GM18858 (cell line): Measurements from ENCODE around the gene SNAI1.
"Not testable (repeated sequence)": the region's sequence is repeated elsewhere in the genome, so short reads cannot be mapped to it uniquely, and the experiment has no call there.

Source experiments
- ATAC-seq: cut with Tn5 transposase; IDR thresholded peaks from one replicate; pipeline ENCODE4 v1.9.1; 2021; ENCODE audit not compliant: unreplicated experiment

Gene SNAI1

DNA sequence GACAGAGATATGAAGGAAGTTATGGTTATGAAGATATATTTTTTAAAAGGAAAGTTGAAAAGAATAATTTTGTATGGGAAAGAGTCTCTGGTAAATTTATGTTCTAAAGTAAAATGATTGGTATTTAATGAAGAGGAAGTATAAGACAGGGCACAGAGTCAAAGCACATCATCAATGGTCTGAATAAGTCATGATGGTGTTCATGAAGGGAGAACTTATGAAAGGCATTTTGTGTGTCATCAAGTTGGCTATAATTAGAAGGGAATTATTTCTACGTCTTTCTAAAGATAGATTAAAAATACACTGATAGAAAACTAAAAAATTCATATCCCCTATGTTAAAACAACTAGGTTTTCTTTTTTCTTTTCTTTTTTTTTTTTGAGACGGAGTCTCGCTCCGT lies 21.4 kb upstream of the SNAI1 start:
- no peak for ATAC-seq

DNA sequence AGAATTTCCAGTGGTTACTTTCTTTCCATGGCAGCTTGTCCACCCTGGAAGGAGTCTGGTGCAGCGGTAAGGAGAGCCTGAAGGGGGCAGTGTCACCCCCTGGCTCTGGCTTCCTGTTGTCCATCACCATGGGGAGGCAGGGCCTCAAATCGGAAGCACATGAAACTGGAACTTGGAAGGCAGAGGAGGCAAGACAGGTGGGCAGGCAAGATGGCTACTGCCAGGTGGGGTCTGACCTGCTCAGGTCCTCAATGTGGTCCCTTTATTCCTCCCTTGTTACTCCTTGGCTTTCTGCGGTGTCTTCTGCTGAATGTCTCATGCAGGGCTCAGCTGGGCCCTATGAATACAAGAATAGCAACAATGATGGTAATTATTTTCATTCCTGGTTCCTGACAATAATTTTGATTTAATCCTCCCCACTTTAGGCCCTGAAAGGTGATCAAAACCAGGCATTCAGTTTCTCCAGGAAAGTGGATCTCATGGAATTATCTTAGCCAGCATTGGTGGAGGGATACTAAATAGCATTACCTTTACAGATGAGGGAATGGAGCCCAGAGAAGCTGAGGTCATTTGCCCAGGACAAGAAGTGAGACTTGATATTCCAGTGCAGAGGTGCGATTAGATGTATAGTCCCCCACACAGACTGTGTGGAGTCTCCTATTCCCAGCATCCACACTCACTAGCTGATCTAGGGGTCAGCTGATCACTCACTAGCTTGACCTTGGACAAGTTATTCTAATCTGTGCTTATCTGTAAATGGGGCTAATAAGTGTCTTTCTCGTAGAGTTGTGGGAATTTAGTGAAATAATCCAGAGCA lies 17.6 kb upstream of the SNAI1 start:
- ATAC-seq: no peak

DNA sequence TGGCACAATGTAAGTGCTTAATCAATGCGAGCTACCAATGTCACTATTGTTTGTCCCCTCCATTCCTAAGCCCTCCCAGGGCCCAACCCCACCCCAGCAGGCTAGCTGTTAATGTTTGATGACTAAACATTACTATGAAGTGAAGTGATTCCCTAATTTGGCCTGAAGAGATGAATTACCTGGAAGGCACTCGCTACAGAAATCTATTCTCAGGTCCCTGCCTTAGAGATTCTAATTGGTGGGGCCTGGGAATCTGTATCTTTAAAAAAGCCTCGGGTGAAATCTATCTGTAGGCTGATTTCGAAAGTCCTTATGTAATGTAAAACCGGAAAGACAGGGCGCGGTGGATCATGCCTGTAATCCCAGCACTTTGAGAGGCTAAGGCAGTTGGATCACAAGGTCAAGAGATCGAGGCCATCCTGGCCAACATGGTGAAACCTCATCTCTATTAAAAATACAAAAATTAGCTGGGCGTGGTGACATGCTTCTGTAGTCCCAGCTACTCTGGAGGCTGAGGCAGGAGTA lies 16.9 kb upstream of the SNAI1 start:
- ATAC-seq: no peak

DNA sequence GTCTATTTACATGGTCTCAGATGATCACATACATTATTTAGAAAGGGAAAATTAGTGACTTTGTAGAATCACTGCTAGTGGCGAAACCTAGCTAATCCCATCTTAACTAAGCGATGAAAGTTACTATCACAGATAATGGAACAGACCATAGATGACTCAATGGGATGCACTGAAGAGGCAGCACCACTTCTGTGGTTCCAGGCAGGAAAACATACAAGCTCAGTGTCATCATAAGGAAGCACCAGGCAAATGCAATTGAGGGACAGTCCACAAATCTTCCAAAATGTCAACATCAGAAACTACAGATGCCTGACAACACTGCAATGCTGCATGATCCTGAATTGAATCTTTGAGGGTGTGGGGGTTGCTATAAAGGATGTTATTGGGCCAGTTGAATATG lies 15.9 kb upstream of the SNAI1 start:
- ATAC-seq: no peak

DNA sequence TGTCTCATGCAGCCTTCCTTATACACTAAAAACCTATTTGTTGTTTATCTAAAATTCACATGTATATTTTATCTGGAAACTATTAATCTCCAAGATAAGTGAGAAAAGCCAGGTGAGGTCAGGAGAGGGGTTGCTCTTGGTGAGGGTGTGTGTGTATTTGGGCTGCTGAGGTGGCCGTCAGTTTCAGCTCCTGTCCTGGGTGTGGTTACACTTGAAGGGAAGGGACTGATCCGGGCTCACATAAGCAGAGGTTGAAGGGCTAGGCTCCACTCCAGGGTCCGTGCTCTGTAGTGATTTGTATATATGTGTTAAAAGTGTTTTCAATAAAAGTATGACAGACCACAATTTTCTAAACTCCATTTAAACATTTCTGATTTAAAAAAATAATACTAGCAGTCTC lies 13.5 kb upstream of the SNAI1 start:
- ATAC-seq: no peak

DNA sequence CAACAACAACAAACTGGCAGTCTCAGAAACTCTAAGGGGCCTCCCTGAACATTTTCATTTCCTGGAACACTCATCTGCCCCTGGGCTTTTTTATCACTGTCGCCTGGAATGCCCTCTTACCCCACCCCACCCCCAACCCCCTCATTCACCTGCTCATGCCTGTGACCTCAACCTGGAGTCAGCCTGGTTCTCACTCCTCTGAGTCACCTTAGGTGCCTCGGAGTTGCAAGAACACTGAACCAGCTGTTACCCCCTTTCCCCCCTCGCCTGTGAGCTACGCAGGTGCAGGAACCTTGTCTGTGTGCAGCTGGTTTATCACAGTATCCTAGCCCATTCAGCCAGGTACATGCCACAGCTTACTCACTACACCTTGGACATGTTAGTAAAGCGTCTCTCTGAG lies 12.8 kb upstream of the SNAI1 start:
- no peak for ATAC-seq

DNA sequence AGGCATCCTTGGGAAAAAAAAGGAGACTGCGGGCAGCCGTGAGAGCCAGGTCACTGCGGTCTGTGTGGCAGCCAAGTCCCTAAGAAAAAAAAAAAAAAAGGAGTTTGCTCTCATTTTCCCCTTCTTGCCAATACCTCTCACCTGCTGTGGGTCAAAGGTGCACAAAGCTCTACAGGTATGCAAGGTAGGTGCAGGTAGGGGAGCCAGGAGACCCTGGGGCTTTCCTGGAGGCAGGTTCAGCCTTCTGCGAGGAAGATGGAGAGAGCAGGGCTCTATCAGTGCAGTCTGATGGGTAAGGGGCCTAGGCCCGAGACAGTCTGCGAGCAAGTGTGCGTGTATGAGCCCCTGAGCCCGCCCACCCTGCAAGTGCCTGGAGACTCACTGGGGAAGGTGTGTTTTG lies 12.3 kb upstream of the SNAI1 start:
- ATAC-seq: no peak

DNA sequence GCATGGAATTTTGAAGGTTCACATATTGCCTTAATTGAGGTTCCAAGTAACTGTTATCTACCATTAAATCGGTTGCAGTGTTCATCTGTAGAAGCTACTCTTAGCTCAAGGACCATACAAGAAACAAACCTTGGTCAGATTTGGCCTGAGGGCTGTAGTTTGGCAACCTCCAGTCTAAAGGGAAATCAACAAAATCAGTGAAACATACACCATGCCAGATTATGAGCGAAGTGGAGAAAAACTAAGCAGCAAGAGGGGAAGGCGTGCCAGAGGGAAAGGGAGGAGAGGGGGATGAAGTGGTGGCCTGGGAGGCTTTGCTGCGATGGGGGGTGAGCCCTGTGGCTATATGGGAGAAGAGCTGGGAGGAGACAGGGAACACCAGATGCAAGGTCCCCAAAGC lies 8.8 kb upstream of the SNAI1 start:
- ATAC-seq: no peak

DNA sequence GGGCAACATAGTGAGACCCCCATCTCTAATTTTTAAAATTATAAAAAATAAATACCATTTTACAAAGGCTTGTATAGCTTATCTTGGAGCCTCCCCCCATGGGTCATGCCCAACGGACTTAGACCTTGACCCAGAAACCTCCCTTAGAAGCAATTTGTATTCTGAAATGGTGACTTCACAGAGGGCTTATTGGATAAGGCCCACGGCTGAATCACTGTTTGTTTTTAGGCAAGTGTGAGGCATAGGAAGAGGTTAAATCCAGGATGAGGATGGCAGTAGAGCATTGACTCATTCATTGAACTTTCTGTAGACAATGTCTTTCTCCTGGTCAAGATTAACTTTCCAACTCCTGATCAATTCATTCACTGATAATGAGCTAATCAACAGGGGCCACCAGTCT lies 6.2 kb upstream of the SNAI1 start:
- no peak for ATAC-seq

DNA sequence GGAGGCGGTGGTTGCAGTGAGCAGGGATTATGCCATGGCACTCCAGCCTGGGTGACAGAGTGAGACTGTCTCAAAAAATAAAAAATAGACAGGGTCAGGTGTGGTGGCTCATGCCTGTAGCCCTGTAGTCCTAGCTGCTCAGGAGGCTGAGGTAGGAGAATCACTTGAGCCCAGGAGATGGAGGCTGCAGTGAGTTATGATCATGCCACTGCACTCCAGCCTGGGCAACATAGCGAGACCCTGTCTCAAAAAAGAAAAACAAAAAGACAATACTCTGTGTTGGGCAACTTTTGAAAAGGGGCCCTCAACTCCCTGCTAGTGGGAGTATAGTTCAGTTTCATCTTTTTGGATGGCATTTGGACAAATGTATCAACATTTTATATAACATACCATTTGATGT lies 5.0 kb upstream of the SNAI1 start:
- not testable (repeated sequence) for ATAC-seq

DNA sequence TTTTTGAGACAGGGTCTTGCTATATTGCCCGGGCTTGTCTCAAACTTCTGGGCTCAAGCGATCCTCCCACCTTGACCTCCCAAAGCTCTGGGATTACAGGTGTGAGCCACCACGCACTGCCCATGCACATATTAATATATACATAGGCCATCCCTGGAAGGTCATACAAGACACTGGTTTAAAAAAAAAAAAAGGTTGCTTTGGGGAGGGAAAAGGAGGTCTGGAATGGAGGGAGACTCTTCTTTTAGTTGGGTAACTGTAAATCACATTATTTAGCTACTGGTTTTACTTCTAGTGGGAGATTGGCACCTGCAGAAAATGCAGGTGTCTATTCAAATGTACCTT lies 4.1 kb upstream of the SNAI1 start:
- ATAC-seq: no peak

DNA sequence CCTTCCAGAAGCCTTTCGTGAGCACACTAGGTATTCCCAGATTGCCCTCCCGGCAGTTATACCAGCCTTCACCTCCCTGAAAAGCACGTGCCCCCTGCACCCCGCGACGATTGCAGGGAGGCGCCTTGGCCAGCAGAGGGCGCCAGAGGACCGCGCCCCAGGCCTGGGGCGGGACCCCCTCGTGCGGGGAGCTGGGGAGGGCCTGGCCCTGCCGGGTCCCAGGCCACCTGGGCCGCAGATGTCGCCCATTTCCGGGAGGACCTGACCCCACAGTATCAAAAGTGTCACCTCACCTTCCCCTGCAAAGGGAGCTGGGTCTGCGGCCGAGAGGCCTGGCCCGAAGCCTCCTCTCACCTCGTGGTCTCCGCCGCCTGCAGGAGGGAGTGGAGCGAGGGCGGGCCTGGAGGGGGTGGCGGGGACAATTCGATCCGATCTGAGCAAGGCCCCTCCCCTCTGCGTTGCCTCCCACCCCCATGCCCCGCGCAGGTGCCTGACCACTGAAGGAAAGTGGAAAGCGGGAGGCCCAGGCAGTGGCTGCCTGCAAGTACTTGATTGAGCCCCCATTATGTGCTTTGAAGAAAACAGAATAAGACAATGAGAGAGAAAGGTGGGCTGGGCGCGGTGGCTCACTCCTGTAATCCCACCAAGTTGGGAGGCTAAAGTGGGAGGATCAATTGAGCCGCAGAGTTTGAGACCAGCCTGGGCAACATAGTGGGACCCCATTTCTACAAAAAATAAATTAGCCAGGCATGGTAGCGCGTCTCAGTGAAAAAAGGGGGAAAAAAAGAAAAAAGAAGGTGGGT lies 3.5 kb upstream of the SNAI1 start:
- ATAC-seq: no peak

DNA sequence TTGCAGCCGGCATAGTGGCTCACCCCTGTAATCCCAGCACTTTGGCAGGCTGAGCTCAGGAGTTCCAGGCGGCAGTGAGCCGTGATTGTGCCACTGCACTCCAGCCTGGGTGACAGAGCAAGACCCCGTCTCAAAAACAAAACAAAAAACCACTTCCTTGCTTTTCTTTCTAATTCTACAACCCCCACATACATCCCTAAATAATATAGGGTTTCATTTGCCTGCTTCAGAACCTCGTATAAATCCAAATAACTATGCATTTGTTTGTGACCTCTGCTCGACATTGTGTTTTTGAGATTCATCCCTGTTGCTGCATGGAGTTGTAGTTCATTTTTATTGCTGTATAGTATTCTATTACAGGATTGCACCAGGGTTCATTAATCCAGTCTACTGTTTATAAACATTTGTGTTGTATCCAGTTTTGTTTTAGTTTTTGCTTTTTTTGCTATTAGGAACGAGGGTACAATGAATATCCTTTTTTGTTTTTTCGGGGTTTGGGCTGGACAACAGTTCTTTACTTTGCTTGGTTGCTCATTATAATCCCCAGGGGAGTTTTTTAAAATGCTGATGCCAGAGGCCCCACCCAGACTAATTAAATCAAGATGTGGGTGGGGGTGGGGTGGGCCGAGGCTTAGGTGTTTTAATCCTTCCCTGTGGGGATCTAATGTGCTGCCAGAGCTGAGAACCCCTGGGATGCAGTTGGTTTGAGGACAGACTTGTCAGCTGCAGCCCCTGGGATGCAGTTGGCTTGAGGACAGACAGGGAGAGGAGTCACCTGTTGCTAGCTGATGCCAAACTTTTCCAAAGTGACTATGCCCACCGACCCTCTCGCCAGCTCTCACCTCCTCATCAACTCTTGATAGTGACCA lies 2.4 kb upstream of the SNAI1 start:
- ATAC-seq: no peak

DNA sequence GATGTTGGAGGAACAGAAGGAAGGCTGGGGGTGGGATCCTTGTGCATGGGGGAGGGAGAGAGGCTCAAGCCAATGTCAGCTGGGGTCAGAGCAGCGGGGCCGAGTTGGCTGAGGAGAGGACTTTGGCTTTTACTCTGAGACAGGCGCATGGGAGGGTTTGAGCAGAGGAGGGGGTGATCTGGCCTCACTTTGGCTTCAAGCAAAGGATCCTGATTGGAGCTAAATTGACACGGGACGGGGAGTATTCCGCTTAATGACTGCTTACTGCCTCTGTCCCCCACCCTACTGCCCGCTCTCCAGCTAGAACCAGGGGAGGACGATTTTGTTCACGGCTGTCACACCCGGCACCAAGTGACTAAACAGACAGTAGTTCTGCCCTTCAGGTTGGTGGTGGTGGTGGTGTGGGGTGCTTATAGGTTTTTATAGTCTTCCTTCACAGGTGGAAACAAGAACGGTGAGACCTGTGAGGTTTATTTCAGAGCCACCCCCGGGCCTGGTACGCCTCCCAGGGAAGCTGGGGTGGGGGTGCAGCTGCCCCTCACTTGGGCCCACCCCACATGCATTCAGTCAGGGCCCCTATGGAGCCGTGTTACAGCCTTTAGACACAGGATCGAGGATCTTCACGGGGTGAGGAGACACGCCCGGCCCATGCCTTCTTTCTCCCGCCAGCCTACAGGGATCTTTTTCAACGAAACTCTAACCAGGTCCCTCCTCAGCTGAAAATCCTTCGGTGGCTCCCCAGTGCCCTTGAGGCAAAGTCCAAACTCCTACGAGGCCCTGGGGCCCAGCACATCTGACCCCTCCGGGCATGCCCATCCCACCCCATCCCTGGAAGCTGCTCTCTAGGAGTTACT lies 1.3 kb upstream of the SNAI1 start:
- no peak for ATAC-seq

DNA sequence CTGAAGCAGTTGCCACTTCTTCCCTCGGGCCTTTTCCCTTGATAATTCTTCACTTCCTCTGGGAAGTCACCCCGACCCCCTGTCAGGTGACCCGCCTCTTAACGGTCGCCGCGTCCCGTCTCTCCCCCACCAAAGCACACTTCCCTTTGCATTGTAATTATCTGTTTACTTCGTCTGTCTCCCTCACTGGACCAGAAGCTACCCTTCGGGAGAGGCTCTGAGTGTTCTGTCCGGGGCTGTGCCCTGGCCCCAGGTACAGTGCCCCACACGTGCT lies 771 bp upstream of the SNAI1 start:
- ATAC-seq: no peak

DNA sequence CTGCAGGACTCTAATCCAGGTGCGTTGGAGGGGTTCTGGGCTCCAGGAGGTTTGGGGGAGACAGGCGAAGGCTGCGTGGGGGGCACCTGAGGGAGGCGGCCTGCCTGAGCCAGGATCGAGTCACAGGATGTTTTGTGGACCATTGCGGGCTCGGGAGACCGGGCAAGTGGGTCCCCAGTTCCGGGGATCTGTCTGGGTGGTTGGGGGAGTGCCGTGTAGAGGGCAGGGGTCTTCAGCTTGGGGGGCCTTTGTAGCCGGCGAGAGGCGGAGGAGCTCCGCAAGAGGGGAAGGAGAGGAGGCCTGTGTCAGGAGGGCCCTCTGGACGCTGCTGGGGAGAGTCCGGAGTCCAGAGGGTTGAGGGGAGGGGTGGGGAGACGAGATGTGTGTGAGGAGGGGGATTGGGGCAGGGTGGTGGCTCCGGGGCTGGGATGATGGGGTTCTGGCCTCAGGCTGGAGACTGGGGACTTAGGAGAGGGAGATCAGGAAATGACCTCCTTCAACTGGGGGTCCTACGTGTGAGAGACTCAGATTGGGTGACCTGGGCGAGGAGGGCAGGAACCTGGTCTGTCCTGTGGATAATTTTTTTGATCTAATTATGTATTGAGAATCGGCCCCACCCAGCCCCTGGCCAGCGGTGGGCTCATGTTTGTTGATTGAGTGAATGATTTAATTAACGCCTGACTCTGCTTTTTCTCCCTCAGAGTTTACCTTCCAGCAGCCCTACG lies 505 bp downstream of the SNAI1 start:
- no peak for ATAC-seq

DNA sequence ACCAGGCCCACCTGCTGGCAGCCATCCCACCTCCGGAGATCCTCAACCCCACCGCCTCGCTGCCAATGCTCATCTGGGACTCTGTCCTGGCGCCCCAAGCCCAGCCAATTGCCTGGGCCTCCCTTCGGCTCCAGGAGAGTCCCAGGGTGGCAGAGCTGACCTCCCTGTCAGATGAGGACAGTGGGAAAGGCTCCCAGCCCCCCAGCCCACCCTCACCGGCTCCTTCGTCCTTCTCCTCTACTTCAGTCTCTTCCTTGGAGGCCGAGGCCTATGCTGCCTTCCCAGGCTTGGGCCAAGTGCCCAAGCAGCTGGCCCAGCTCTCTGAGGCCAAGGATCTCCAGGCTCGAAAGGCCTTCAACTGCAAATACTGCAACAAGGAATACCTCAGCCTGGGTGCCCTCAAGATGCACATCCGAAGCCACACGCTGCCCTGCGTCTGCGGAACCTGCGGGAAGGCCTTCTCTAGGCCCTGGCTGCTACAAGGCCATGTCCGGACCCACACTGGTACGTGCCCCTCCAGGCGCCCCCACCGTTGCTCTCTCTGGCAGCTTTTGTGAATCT lies 1.1 kb downstream of the SNAI1 start:
- no peak for ATAC-seq

DNA sequence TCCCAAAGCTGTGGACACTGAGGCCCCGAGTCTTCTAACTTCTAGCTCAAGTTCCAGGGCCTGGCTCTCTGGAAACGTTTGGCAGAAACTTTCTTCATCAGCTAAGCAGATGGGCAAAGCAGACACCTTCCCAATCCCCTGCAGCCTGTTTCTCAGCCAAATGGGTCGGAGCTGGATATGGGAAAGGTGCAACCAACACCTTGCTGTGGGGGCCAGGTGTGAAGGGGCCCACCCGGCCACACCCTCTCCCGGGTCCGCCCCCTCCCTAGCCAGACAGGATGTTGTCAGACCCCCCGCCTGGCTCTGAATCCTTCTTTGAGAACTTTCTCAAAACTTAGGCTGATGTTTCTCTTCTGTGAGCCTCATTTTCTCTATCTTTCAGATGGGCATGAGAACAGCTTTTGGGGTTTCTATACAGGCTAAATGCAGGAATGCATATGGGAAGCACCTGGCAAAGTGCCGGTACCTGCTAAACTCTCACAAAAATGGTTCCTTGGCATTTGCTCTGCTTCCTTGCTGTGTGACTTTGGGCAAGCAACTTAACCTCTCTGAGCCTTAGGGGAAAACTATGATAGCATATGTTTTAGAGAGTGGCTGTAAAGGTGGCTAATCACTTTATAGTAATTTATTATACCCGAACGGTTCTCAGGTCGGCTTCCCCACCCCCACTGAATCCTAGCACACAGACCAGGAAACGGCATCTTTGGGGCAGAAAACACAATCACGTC lies 1.8 kb downstream of the SNAI1 start:
- ATAC-seq: no peak

DNA sequence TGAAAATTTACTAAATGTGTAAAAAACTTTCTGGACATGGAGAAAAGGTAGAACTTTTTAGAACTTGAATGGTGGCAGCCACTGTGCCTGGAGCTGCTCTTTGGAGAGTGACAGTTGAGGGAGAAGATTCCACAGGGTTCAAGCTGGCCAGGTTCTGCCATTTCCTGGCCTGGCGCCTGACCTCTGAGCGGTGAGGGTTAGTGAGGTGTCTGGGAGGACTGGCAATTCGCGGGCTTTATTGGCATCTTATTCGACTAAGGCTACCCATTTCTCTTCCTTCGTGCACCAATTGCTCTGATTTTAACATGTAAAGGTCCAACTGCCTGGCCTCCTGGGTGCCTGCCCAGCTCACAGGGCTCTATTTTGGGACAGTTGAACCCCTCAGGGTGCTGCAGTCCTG lies 2.4 kb downstream of the SNAI1 start:
- no peak for ATAC-seq
